Common myeloid progenitor, CD34-positive (primary cell): ENCODE results near the gene GTPBP6.

Experiments
- CTCF ChIA-PET: fragments of 350-600 bp; sonication (Branson Sonifier 250); formaldehyde crosslinking; loops from one replicate; lab custom pipeline; 2021; ENCODE audit warnings: antibody characterized with exemption; lab: Charles Lee
- POLR2A ChIA-PET: fragments of 350-600 bp; sonication (Branson Sonifier 250); formaldehyde crosslinking; loops from one replicate; lab custom pipeline; 2021; ENCODE audit warnings: antibody characterized with exemption; lab: Charles Lee
- DNase-seq, 3 donors: peaks; one replicate each; pipeline versions ENCODE4 v3.0.0 to v3.0.0-alpha.2; 2013
- H3K27ac ChIP-seq, 2 experiments: 1 replicate in 1 of 2; 2 replicates in 1 of 2; pipeline ENCODE4 v1.7.0; 2013; ENCODE audit warnings: inconsistent platforms in 2 of 2, low read length in 2 of 2, mild to moderate bottlenecking in 2 of 2, low read depth in 1 of 2, moderate library complexity in 1 of 2; ENCODE audit not compliant: severe bottlenecking in 2 of 2, insufficient read depth in 1 of 2, poor library complexity in 1 of 2
- H3K27me3 ChIP-seq, 5 experiments: replicated peaks in 2 of 5; 1 replicate in 3 of 5; 2 replicates in 2 of 5; pipeline versions ENCODE4 v1.6.1 to v1.7.0; 2013; ENCODE audit warnings: low read length in 4 of 5, mild to moderate bottlenecking in 2 of 5, moderate library complexity in 2 of 5, inconsistent platforms in 1 of 5; ENCODE audit not compliant: insufficient read depth in 5 of 5, control insufficient read depth in 4 of 5
- H3K36me3 ChIP-seq, 4 experiments: 1 replicate in 2 of 4; 2 replicates in 2 of 4; pipeline versions ENCODE4 v1.6.1 to v1.7.0; 2013; ENCODE audit warnings: low read length in 3 of 4, control low read depth in 1 of 4, mild to moderate bottlenecking in 1 of 4; ENCODE audit not compliant: control insufficient read depth in 4 of 4, insufficient read depth in 4 of 4
- H3K4me1 ChIP-seq, 4 experiments: 1 replicate in 3 of 4; 2 replicates in 1 of 4; pipeline versions ENCODE4 v1.6.1 to v1.7.1; 2013; ENCODE audit warnings: low read length in 3 of 4, mild to moderate bottlenecking in 3 of 4, control low read depth in 1 of 4, inconsistent platforms in 1 of 4, moderate library complexity in 1 of 4; ENCODE audit not compliant: control insufficient read depth in 4 of 4, insufficient read depth in 4 of 4; ENCODE audit errors: control extremely low read depth in 1 of 4
- H3K4me3 ChIP-seq, 7 experiments: 1 replicate in 4 of 7; 2 replicates in 3 of 7; pipeline versions ENCODE4 v1.5.1 to v1.7.0; 2013; ENCODE audit warnings: mild to moderate bottlenecking in 7 of 7, low read length in 6 of 7, moderate library complexity in 6 of 7, inconsistent platforms in 2 of 7, low read depth in 2 of 7, control low read depth in 1 of 7; ENCODE audit not compliant: insufficient read depth in 4 of 7, control insufficient read depth in 1 of 7; ENCODE audit errors: extremely low read depth in 1 of 7
- H3K9me3 ChIP-seq, 5 experiments: 1 replicate in 4 of 5; 2 replicates in 1 of 5; pipeline versions ENCODE4 v1.6.1 to v1.7.1; 2013; ENCODE audit warnings: low read length in 4 of 5, mild to moderate bottlenecking in 2 of 5, inconsistent platforms in 1 of 5, low read depth in 1 of 5, moderate library complexity in 1 of 5; ENCODE audit not compliant: control insufficient read depth in 4 of 5, insufficient read depth in 2 of 5; ENCODE audit errors: control extremely low read depth in 1 of 5
- WGBS: methylation state at CpG from one replicate; pipeline ENCODE4 v1.1.5; 2013; ENCODE audit not compliant: insufficient coverage; 5-methylcytosine and 5-hydroxymethylcytosine counted together

The GTPBP6 gene

GRCh38 chrX:361231-362145 is 42.9 kb upstream of the GTPBP6 start:
- H3K27ac ChIP-seq, result no peak overlapping the region
- 97% methylated on average over 51 of the region's 54 CpGs for WGBS
- peaks cover 0 to 7% (median 0%) of the 10 kb centered on the region in 4 experiments for H3K4me1 ChIP-seq
- DNase-seq, result no peak
- ChIA-PET CTCF (no interaction called here), POLR2A (no interaction called here)
- H3K9me3 ChIP-seq, result peaks cover 5 to 45% (median 29%) of the 10 kb centered on the region in 5 experiments
- H3K4me3 ChIP-seq, result no peak overlapping the region
- H3K27me3 ChIP-seq, result no peaks in the 10 kb centered on the region
- peaks cover 7 to 44% (median 23%) of the 10 kb centered on the region in 4 experiments for H3K36me3 ChIP-seq

GRCh38 chrX:360496-361150 is 42.0 kb upstream of the GTPBP6 start:
- Histone ChIP-seq H3K4me1 (peaks cover 0 to 7% (median 0%) of the 10 kb centered on the region in 4 experiments), H3K27ac (no peak overlapping the region), H3K9me3 (peaks cover 5 to 45% (median 29%) of the 10 kb centered on the region in 5 experiments), H3K27me3 (no peaks in the 10 kb centered on the region), H3K4me3 (no peak overlapping the region), H3K36me3 (peaks cover 7 to 49% (median 25%) of the 10 kb centered on the region in 4 experiments)
- no peak for DNase-seq
- 95% methylated on average over 23 of the region's 26 CpGs for WGBS
- ChIA-PET CTCF (no interaction called here), POLR2A (no interaction called here)

- Histone ChIP-seq H3K27me3 (no peaks in the 10 kb centered on the region), H3K36me3 (peaks cover 7 to 50% (median 25%) of the 10 kb centered on the region in 4 experiments), H3K9me3 (peaks cover 5 to 45% (median 24%) of the 10 kb centered on the region in 5 experiments), H3K27ac (no peak overlapping the region), H3K4me3 (no peak overlapping the region), H3K4me1 (peaks cover 0 to 7% (median 0%) of the 10 kb centered on the region in 4 experiments)
- WGBS, result 97% methylated on average over 24 of the region's 49 CpGs
- ChIA-PET POLR2A (no interaction called here), CTCF (no interaction called here)
- no peak for DNase-seq
These were observed 40.1 kb upstream of the GTPBP6 start for GRCh38 chrX:358651-359143.

- Histone ChIP-seq H3K4me3 (no peak overlapping the region), H3K4me1 (peaks cover 0 to 7% (median 0%) of the 10 kb centered on the region in 4 experiments), H3K9me3 (peaks cover 5 to 37% (median 24%) of the 10 kb centered on the region in 5 experiments), H3K27ac (no peak overlapping the region), H3K27me3 (no peaks in the 10 kb centered on the region), H3K36me3 (peaks cover 7 to 50% (median 24%) of the 10 kb centered on the region in 4 experiments)
- WGBS, result 92% methylated on average over 46 of the region's 48 CpGs
- CTCF ChIA-PET, result no interaction called here
- POLR2A ChIA-PET, result no interaction called here
- DNase-seq, result peak; percentile 34 to 79 (median 76)
These were observed 39.3 kb upstream of the GTPBP6 start for GRCh38 chrX:357693-358471.

GRCh38 chrX:357035-357692 is 38.6 kb upstream of the GTPBP6 start:
- WGBS, result 93% methylated on average over 12 of the region's 14 CpGs
- ChIA-PET CTCF (no interaction called here), POLR2A (no interaction called here)
- H3K9me3 ChIP-seq, result peaks cover 5 to 30% (median 18%) of the 10 kb centered on the region in 5 experiments
- DNase-seq, result no peak
- H3K4me1 ChIP-seq, result peaks cover 0 to 7% (median 0%) of the 10 kb centered on the region in 4 experiments
- H3K27me3 ChIP-seq, result no peaks in the 10 kb centered on the region
- H3K4me3 ChIP-seq, result no peak overlapping the region
- no peak overlapping the region for H3K27ac ChIP-seq
- peaks cover 10 to 56% (median 28%) of the 10 kb centered on the region in 4 experiments for H3K36me3 ChIP-seq

- CTCF ChIA-PET, result no interaction called here
- Histone ChIP-seq H3K4me3 (no peak overlapping the region), H3K36me3 (peaks cover 10 to 54% (median 26%) of the 10 kb centered on the region in 4 experiments), H3K4me1 (peaks cover 0 to 7% (median 0%) of the 10 kb centered on the region in 4 experiments), H3K9me3 (peaks cover 5 to 24% (median 12%) of the 10 kb centered on the region in 5 experiments), H3K27me3 (no peaks in the 10 kb centered on the region), H3K27ac (no peak overlapping the region)
- no peak for DNase-seq
- 94% methylated on average over 10 of the region's 17 CpGs for WGBS
- POLR2A ChIA-PET, result no interaction called here
These were observed 37.9 kb upstream of the GTPBP6 start for GRCh38 chrX:356385-357034.
